ENCODE data around the gene APBB2.

The APBB2 gene

DNA sequence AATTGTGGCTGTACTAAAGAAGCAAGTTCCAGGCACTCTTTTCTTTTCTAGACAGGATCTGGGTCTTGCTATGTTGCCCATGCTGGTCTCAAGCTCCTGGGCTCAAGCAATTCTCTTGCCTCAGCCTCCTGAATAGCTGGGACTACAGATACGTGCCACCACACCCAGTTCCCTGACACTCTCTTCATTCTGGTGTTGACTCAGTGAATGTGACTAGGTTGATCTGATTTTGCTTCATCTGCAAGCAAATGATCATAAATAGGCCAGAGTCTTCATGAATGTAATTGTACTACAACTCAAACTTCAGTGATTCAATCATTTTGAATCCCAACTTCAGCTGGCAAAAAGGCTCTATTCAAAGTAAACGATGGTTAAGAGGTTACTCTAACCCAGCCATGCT is 78.5 kb downstream of the APBB2 start:
- Histone ChIP-seq H3K27me3 (ENCODE audit: insufficient read depth, low read length) (no peaks in the 10 kb centered on the region), H3K36me3 (ENCODE audit: insufficient read depth, low read length) (no peaks in the 10 kb centered on the region), H3K9me3 (ENCODE audit: low read length) (no peaks in the 10 kb centered on the region), H3K27ac (ENCODE audit: low read depth, low read length, poor library complexity, severe bottlenecking) (no peak overlapping the region), H3K4me1 (ENCODE audit: insufficient read depth, low read length, severe bottlenecking) (no peaks in the 10 kb centered on the region), H3K79me2 (ENCODE audit: insufficient read depth, low read length) (no peaks in the 10 kb centered on the region), H3K9me2 (ENCODE audit: low read depth, low read length) (no peaks in the 10 kb centered on the region), H3K4me3 (ENCODE audit: low read depth, low read length, poor library complexity, severe bottlenecking) (no peak overlapping the region), H4K20me1 (ENCODE audit: insufficient read depth, low read length) (no peaks in the 10 kb centered on the region), H3K4me2 (ENCODE audit: low read length) (no peak overlapping the region), H3K9ac (ENCODE audit: low read length) (no peak overlapping the region), H3F3A (ENCODE audit: insufficient read depth, low read length) (no peaks in the 10 kb centered on the region), H2AFZ (ENCODE audit: low read length) (no peak overlapping the region)
- no peak for TF ChIP-seq EZH2 (IDR thresholded peaks at IDR 0.05; ENCODE audit: borderline replicate concordance, low read length)
- no peak for TF ChIP-seq CTCF (IDR thresholded peaks at IDR 0.05; ENCODE audit: low read length)

DNA sequence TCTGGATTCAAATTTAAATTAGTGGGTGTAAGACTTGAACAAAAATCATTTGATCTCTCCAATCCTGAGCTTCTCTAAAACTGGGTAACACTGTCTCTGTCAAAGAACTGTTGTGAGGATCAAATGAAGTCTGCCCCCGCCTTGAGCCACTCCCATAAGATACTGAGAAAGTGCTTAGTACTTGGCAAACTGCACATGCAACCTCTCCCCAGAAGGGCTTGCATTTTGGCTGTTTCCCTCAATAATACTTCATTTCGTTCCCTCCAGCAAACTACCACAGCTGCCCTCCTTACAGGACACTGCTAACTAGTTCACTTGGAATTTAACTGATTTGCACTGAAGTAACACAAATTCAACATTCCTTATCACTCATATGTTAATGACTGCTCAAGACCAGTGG is 79.8 kb downstream of the APBB2 start:
- no peak for TF ChIP-seq EZH2 (IDR thresholded peaks at IDR 0.05; ENCODE audit: borderline replicate concordance, low read length)
- no peak for TF ChIP-seq CTCF (IDR thresholded peaks at IDR 0.05; ENCODE audit: low read length)
- H4K20me1 ChIP-seq (ENCODE audit: insufficient read depth, low read length) = no peaks in the 10 kb centered on the region
- no peaks in the 10 kb centered on the region for H3K36me3 ChIP-seq (ENCODE audit: insufficient read depth, low read length)
- H3K27ac ChIP-seq (ENCODE audit: low read depth, low read length, poor library complexity, severe bottlenecking) = no peak overlapping the region
- no peaks in the 10 kb centered on the region for H3F3A ChIP-seq (ENCODE audit: insufficient read depth, low read length)
- no peaks in the 10 kb centered on the region for H3K9me3 ChIP-seq (ENCODE audit: low read length)
- no peak overlapping the region for H3K4me2 ChIP-seq (ENCODE audit: low read length)
- no peaks in the 10 kb centered on the region for H3K4me1 ChIP-seq (ENCODE audit: insufficient read depth, low read length, severe bottlenecking)
- no peaks in the 10 kb centered on the region for H3K79me2 ChIP-seq (ENCODE audit: insufficient read depth, low read length)
- H3K9me2 ChIP-seq (ENCODE audit: low read depth, low read length) = no peaks in the 10 kb centered on the region
- H2AFZ ChIP-seq (ENCODE audit: low read length) = no peak overlapping the region
- H3K4me3 ChIP-seq (ENCODE audit: low read depth, low read length, poor library complexity, severe bottlenecking) = no peak overlapping the region
- no peaks in the 10 kb centered on the region for H3K27me3 ChIP-seq (ENCODE audit: insufficient read depth, low read length)
- H3K9ac ChIP-seq (ENCODE audit: low read length) = no peak overlapping the region

DNA sequence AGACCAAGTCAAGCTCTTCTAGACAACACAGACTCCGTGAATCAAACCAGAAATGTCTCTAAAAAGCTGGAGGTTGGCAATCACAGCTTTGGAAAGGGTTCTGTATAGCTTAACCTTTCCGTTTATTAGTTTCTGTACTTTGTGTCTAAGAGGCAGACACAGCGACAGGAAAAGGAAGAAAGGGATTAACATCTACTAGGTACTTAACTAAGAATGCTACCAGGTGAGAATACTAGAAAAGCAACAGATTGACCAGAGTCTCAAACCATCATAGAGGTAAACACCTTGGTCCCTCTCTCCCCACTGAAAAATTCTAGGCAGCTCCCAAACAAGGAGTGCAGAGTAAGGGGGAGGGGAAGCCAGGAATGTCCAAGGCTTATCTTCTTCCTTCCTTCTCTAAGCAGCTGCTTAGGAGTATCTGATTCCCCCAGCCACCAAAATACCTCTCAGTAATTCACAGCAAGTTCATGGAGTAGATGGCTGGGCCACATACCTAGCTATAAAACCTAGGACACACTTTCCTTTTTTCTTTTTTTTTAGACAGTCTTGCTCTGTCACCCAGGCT is 80.8 kb downstream of the APBB2 start:
- Histone ChIP-seq H3K79me2 (ENCODE audit: insufficient read depth, low read length) (no peaks in the 10 kb centered on the region), H3K4me3 (ENCODE audit: low read depth, low read length, poor library complexity, severe bottlenecking) (no peak overlapping the region), H3K36me3 (ENCODE audit: insufficient read depth, low read length) (no peaks in the 10 kb centered on the region), H3K9ac (ENCODE audit: low read length) (no peak overlapping the region), H3K4me2 (ENCODE audit: low read length) (no peak overlapping the region), H3F3A (ENCODE audit: insufficient read depth, low read length) (no peaks in the 10 kb centered on the region), H3K9me2 (ENCODE audit: low read depth, low read length) (no peaks in the 10 kb centered on the region), H3K4me1 (ENCODE audit: insufficient read depth, low read length, severe bottlenecking) (no peaks in the 10 kb centered on the region), H3K9me3 (ENCODE audit: low read length) (no peaks in the 10 kb centered on the region), H3K27me3 (ENCODE audit: insufficient read depth, low read length) (no peaks in the 10 kb centered on the region), H3K27ac (ENCODE audit: low read depth, low read length, poor library complexity, severe bottlenecking) (no peak overlapping the region), H4K20me1 (ENCODE audit: insufficient read depth, low read length) (no peaks in the 10 kb centered on the region), H2AFZ (ENCODE audit: low read length) (no peak overlapping the region)
- TF ChIP-seq EZH2 (IDR thresholded peaks at IDR 0.05; ENCODE audit: borderline replicate concordance, low read length) (no peak), CTCF (IDR thresholded peaks at IDR 0.05; ENCODE audit: low read length) (no peak)

Data from OCI-LY1 (cell line).